Epithelial cell of prostate (primary cell): ENCODE data around the gene TMEM184C.

Experiments
- DNase-seq: peaks from one replicate; pipeline ENCODE4 v3.0.0-alpha.2; 2011; ENCODE audit warnings: low read depth, low spot score
- H3K27ac ChIP-seq: fragments of 450-650 bp; 2 replicates; pipeline ENCODE4 v1.5.1; 2017; ENCODE audit warnings: mild to moderate bottlenecking

Gene TMEM184C

GRCh38 chr4:147714575-147715401 is 97.6 kb downstream of the TMEM184C start:
- no peak for DNase-seq

DNA sequence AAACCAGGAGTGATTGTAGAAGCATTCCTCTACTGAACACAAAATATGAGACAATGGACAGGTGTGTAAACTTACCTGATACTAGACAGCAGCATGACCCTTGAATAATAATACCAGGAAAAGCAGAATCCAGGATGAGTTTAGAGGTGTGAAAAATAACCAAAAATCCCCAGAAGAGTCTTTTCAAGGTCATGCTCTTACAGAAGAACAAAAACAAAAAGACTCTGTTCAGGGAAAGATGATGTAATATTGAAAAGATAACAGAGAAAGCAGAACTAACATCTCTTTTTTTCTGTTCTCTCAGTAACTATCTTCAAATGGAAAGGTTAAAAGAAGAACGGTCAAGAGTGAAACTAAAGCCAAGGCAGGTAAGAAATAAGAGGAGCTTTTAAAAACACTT is 100.7 kb downstream of the TMEM184C start:
- H3K27ac ChIP-seq = no peak overlapping the region
- DNase-seq = no peak

More at GRCh38 chr4:147714575-147715401, 97.6 kb downstream of the TMEM184C start:
- peak overlapping the region; percentile 30 for H3K27ac ChIP-seq
